Vagina (tissue), 2 donors: ENCODE measurements around the gene CCDC137.
A peak's percentile ranks its signal among the peaks of the same experiment; 100 is the strongest.

Experiments
- CTCF ChIP-seq, 3 experiments: fragments of 450-650 bp in 2 of 3; fragments of 200-600 bp in 1 of 3; sonication (generic) in 1 of 3; IDR thresholded peaks; one replicate each; pipeline ENCODE4 v1.5.1; 2017 to 2019; ENCODE audit warnings: antibody characterized with exemption in 3 of 3, mild to moderate bottlenecking in 2 of 3, moderate library complexity in 2 of 3
- POLR2AphosphoS5 ChIP-seq, 2 donors: sonication (generic); formaldehyde crosslinking; IDR thresholded peaks; one replicate each; pipeline ENCODE4 v1.9.0; 2017; ENCODE audit warnings: antibody characterized with exemption in 2 of 2, mild to moderate bottlenecking in 2 of 2, low read depth in 1 of 2; ENCODE audit not compliant: insufficient read depth in 1 of 2

- TF ChIP-seq CTCF (IDR thresholded peaks at IDR 0.05), result no peak
- TF ChIP-seq POLR2AphosphoS5 (IDR thresholded peaks at IDR 0.05; ENCODE audit: insufficient read depth in 1 of 2, low read depth in 1 of 2), result peak; percentile 91 to 98
Measured at GRCh38 chr17:81683584-81684441, 17.3 kb downstream of the CCDC137 start, which contains the start of the genes ARL16 and HGS.
